ENCODE data around the gene XYLT1. TPM values are rescaled to one million over a fixed set of nuclear protein-coding genes. Genes with fewer than 3 reads are reported as not detected.
A peak's percentile ranks its signal among the peaks of the same experiment; 100 is the strongest.

Gene XYLT1
- total and polyA plus RNA-seq, 2 donors: 2.2 to 3.5 TPM

GRCh38 chr16:17215306-17215705 is 255.5 kb downstream of the XYLT1 start:
- Histone ChIP-seq H3K9me3 (ENCODE audit: control insufficient read depth in 2 of 2, insufficient read depth in 1 of 2, low read length in 1 of 2) (peaks cover 0 to 3% of the 10 kb centered on the region in 2 donors), H3K4me3 (ENCODE audit: low read length in 2 of 2) (no peak overlapping the region), H3K4me1 (ENCODE audit: control insufficient read depth in 2 of 2, insufficient read depth in 2 of 2, low read length in 2 of 2) (no peaks in the 10 kb centered on the region), H3K27ac (ENCODE audit: low read depth in 1 of 2, low read length in 1 of 2) (no peak overlapping the region), H3K36me3 (ENCODE audit: control insufficient read depth in 2 of 2, insufficient read depth in 2 of 2, low read length in 1 of 2) (no peaks in the 10 kb centered on the region), H3K27me3 (ENCODE audit: control insufficient read depth in 2 of 2, insufficient read depth in 1 of 2, low read length in 1 of 2) (no peaks in the 10 kb centered on the region)
- 97% methylated on average over 2 of the region's 2 CpGs for WGBS
- DNase-seq (ENCODE audit: low read depth in 6 of 9, low spot score in 9 of 9): no peak

GRCh38 chr16:17213974-17214373 is 256.8 kb downstream of the XYLT1 start:
- DNase-seq (ENCODE audit: low read depth in 6 of 9, low spot score in 9 of 9): no peak
- Histone ChIP-seq H3K4me1 (ENCODE audit: control insufficient read depth in 2 of 2, insufficient read depth in 2 of 2, low read length in 2 of 2) (no peaks in the 10 kb centered on the region), H3K27ac (ENCODE audit: low read depth in 1 of 2, low read length in 1 of 2) (no peak overlapping the region), H3K36me3 (ENCODE audit: control insufficient read depth in 2 of 2, insufficient read depth in 2 of 2, low read length in 1 of 2) (no peaks in the 10 kb centered on the region), H3K9me3 (ENCODE audit: control insufficient read depth in 2 of 2, insufficient read depth in 1 of 2, low read length in 1 of 2) (peaks cover 0 to 3% of the 10 kb centered on the region in 2 donors), H3K4me3 (ENCODE audit: low read length in 2 of 2) (no peak overlapping the region), H3K27me3 (ENCODE audit: control insufficient read depth in 2 of 2, insufficient read depth in 1 of 2, low read length in 1 of 2) (no peaks in the 10 kb centered on the region)
- WGBS: 96% methylated on average over 3 of the region's 3 CpGs

DNA sequence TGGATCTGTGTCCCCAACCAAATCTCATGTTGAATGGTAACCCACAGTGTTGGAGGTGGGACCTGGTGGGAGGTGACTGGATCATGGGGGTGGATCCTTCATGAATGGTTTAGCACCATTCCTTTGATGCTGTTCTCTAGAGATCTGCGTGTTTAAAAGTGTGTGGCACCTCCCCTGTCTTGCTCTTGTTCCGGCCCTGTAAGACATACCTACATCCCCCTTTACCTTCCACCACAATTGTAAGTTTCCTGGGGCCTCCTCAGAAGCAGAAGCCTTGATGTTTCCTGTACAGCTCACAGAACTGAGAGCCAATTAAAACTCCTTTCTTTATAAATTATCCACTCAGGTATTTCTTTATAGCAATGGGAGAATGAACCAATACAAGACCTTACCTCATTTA is 257.7 kb downstream of the XYLT1 start:
- peak in 2 of 9 donors; percentile 17 to 42 for DNase-seq (ENCODE audit: low read depth in 6 of 9, low spot score in 9 of 9)
- Histone ChIP-seq H3K27me3 (ENCODE audit: control insufficient read depth in 2 of 2, insufficient read depth in 1 of 2, low read length in 1 of 2) (no peaks in the 10 kb centered on the region), H3K36me3 (ENCODE audit: control insufficient read depth in 2 of 2, insufficient read depth in 2 of 2, low read length in 1 of 2) (no peaks in the 10 kb centered on the region), H3K9me3 (ENCODE audit: control insufficient read depth in 2 of 2, insufficient read depth in 1 of 2, low read length in 1 of 2) (peaks cover 0 to 3% of the 10 kb centered on the region in 2 donors), H3K4me1 (ENCODE audit: control insufficient read depth in 2 of 2, insufficient read depth in 2 of 2, low read length in 2 of 2) (no peaks in the 10 kb centered on the region), H3K27ac (ENCODE audit: low read depth in 1 of 2, low read length in 1 of 2) (no peak overlapping the region), H3K4me3 (ENCODE audit: low read length in 2 of 2) (no peak overlapping the region)
- WGBS: 72% methylated on average over 2 of the region's 2 CpGs

- DNase-seq (ENCODE audit: low read depth in 6 of 9, low spot score in 9 of 9): no peak
- H3K27me3 ChIP-seq (ENCODE audit: control insufficient read depth in 2 of 2, insufficient read depth in 1 of 2, low read length in 1 of 2): no peaks in the 10 kb centered on the region
- no peak overlapping the region for H3K4me3 ChIP-seq (ENCODE audit: low read length in 2 of 2)
- no peaks in the 10 kb centered on the region for H3K36me3 ChIP-seq (ENCODE audit: control insufficient read depth in 2 of 2, insufficient read depth in 2 of 2, low read length in 1 of 2)
- no peaks in the 10 kb centered on the region for H3K4me1 ChIP-seq (ENCODE audit: control insufficient read depth in 2 of 2, insufficient read depth in 2 of 2, low read length in 2 of 2)
- H3K9me3 ChIP-seq (ENCODE audit: control insufficient read depth in 2 of 2, insufficient read depth in 1 of 2, low read length in 1 of 2): peaks cover 0 to 3% of the 10 kb centered on the region in 2 donors
- H3K27ac ChIP-seq (ENCODE audit: low read depth in 1 of 2, low read length in 1 of 2): no peak overlapping the region
- 89% methylated on average over 6 of the region's 6 CpGs for WGBS
Measured at GRCh38 chr16:17212606-17213005, 258.2 kb downstream of the XYLT1 start.

DNA sequence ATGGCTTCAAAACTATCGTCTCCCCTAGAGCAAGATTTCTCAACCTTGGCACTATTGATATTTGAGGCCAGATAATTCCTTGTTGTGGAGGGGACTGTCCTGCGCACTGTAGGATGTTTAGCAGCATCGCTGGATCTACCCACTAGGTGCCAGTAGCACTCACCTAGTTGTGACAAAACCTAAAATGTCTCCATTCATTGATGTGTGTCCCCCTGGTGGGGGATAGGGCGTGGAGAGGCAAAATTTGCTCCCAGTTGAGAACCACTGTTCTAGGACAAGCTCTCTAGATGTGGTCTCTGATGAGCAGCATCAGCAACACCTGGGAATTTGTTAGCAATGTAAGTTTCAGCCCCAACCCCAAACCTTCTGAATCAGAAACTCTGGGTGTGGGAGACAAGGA is 259.0 kb downstream of the XYLT1 start:
- peak in 6 of 9 donors; percentile 6 to 51 (median 16) for DNase-seq (ENCODE audit: low read depth in 6 of 9, low spot score in 9 of 9)
- Histone ChIP-seq H3K27ac (ENCODE audit: low read depth in 1 of 2, low read length in 1 of 2) (no peak overlapping the region), H3K36me3 (ENCODE audit: control insufficient read depth in 2 of 2, insufficient read depth in 2 of 2, low read length in 1 of 2) (no peaks in the 10 kb centered on the region), H3K9me3 (ENCODE audit: control insufficient read depth in 2 of 2, insufficient read depth in 1 of 2, low read length in 1 of 2) (peaks cover 0 to 3% of the 10 kb centered on the region in 2 donors), H3K4me3 (ENCODE audit: low read length in 2 of 2) (no peak overlapping the region), H3K4me1 (ENCODE audit: control insufficient read depth in 2 of 2, insufficient read depth in 2 of 2, low read length in 2 of 2) (no peaks in the 10 kb centered on the region), H3K27me3 (ENCODE audit: control insufficient read depth in 2 of 2, insufficient read depth in 1 of 2, low read length in 1 of 2) (no peaks in the 10 kb centered on the region)
- WGBS: 83% methylated on average over 4 of the region's 4 CpGs

- 95% methylated on average over 2 of the region's 2 CpGs for WGBS
Measured at GRCh38 chr16:17206712-17207111, 264.0 kb downstream of the XYLT1 start.

GRCh38 chr16:17205279-17206211 is 265.2 kb downstream of the XYLT1 start:
- Histone ChIP-seq H3K4me3 (ENCODE audit: low read length in 2 of 2) (no peak overlapping the region), H3K27ac (ENCODE audit: low read depth in 1 of 2, low read length in 1 of 2) (no peak overlapping the region), H3K36me3 (ENCODE audit: control insufficient read depth in 2 of 2, insufficient read depth in 2 of 2, low read length in 1 of 2) (peaks cover 0 to 1% of the 10 kb centered on the region in 2 donors), H3K9me3 (ENCODE audit: control insufficient read depth in 2 of 2, insufficient read depth in 1 of 2, low read length in 1 of 2) (no peaks in the 10 kb centered on the region), H3K4me1 (ENCODE audit: control insufficient read depth in 2 of 2, insufficient read depth in 2 of 2, low read length in 2 of 2) (no peaks in the 10 kb centered on the region), H3K27me3 (ENCODE audit: control insufficient read depth in 2 of 2, insufficient read depth in 1 of 2, low read length in 1 of 2) (no peaks in the 10 kb centered on the region)
- 90% methylated on average over 8 of the region's 8 CpGs for WGBS
- no peak for DNase-seq (ENCODE audit: low read depth in 6 of 9, low spot score in 9 of 9)

More at GRCh38 chr16:17206712-17207111, 264.0 kb downstream of the XYLT1 start:
- H3K27me3 ChIP-seq (ENCODE audit: control insufficient read depth in 2 of 2, insufficient read depth in 1 of 2, low read length in 1 of 2): no peaks in the 10 kb centered on the region
- no peaks in the 10 kb centered on the region for H3K4me1 ChIP-seq (ENCODE audit: control insufficient read depth in 2 of 2, insufficient read depth in 2 of 2, low read length in 2 of 2)
- no peaks in the 10 kb centered on the region for H3K36me3 ChIP-seq (ENCODE audit: control insufficient read depth in 2 of 2, insufficient read depth in 2 of 2, low read length in 1 of 2)
- no peak overlapping the region for H3K27ac ChIP-seq (ENCODE audit: low read depth in 1 of 2, low read length in 1 of 2)
- no peak overlapping the region for H3K4me3 ChIP-seq (ENCODE audit: low read length in 2 of 2)
- no peaks in the 10 kb centered on the region for H3K9me3 ChIP-seq (ENCODE audit: control insufficient read depth in 2 of 2, insufficient read depth in 1 of 2, low read length in 1 of 2)
- no peak for DNase-seq (ENCODE audit: low read depth in 6 of 9, low spot score in 9 of 9)

DNA sequence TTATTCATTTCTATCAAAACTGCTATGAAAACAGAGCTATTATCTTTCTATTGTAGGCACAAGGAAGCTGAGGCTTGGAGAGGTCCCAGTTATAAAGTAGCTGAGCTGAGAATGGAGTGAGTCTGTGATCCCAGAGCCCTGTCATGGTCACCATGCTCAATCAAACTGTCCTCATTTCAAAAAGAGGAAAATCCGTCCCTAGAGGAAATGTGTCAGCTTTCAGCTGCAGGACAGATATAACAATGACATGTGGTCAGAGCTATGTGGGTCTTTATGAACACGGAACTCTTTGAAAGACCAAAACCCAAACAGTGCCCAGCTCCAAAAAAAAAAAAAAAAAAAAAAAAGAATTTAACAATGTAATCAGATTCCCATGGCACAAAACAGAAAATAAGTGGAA is 266.1 kb downstream of the XYLT1 start:
- H3K4me1 ChIP-seq (ENCODE audit: control insufficient read depth in 2 of 2, insufficient read depth in 2 of 2, low read length in 2 of 2): no peaks in the 10 kb centered on the region
- H3K9me3 ChIP-seq (ENCODE audit: control insufficient read depth in 2 of 2, insufficient read depth in 1 of 2, low read length in 1 of 2): no peaks in the 10 kb centered on the region
- 86% methylated on average over 2 of the region's 2 CpGs for WGBS
- H3K27me3 ChIP-seq (ENCODE audit: control insufficient read depth in 2 of 2, insufficient read depth in 1 of 2, low read length in 1 of 2): no peaks in the 10 kb centered on the region
- peaks cover 0 to 6% of the 10 kb centered on the region in 2 donors for H3K36me3 ChIP-seq (ENCODE audit: control insufficient read depth in 2 of 2, insufficient read depth in 2 of 2, low read length in 1 of 2)
- DNase-seq (ENCODE audit: low read depth in 6 of 9, low spot score in 9 of 9): no peak
- H3K27ac ChIP-seq (ENCODE audit: low read depth in 1 of 2, low read length in 1 of 2): no peak overlapping the region
- no peak overlapping the region for H3K4me3 ChIP-seq (ENCODE audit: low read length in 2 of 2)

- Histone ChIP-seq H3K9me3 (ENCODE audit: control insufficient read depth in 2 of 2, insufficient read depth in 1 of 2, low read length in 1 of 2) (no peaks in the 10 kb centered on the region), H3K27ac (ENCODE audit: low read depth in 1 of 2, low read length in 1 of 2) (no peak overlapping the region), H3K4me3 (ENCODE audit: low read length in 2 of 2) (no peak overlapping the region), H3K27me3 (ENCODE audit: control insufficient read depth in 2 of 2, insufficient read depth in 1 of 2, low read length in 1 of 2) (no peaks in the 10 kb centered on the region), H3K4me1 (ENCODE audit: control insufficient read depth in 2 of 2, insufficient read depth in 2 of 2, low read length in 2 of 2) (no peaks in the 10 kb centered on the region), H3K36me3 (ENCODE audit: control insufficient read depth in 2 of 2, insufficient read depth in 2 of 2, low read length in 1 of 2) (peaks cover 0 to 6% of the 10 kb centered on the region in 2 donors)
- 96% methylated on average over 2 of the region's 2 CpGs for WGBS
- no peak for DNase-seq (ENCODE audit: low read depth in 6 of 9, low spot score in 9 of 9)
Measured at GRCh38 chr16:17204206-17204605, 266.6 kb downstream of the XYLT1 start.

All from thymus (tissue), 11 donors.